ENCODE measurements around the gene IGF1R.

Gene IGF1R

DNA sequence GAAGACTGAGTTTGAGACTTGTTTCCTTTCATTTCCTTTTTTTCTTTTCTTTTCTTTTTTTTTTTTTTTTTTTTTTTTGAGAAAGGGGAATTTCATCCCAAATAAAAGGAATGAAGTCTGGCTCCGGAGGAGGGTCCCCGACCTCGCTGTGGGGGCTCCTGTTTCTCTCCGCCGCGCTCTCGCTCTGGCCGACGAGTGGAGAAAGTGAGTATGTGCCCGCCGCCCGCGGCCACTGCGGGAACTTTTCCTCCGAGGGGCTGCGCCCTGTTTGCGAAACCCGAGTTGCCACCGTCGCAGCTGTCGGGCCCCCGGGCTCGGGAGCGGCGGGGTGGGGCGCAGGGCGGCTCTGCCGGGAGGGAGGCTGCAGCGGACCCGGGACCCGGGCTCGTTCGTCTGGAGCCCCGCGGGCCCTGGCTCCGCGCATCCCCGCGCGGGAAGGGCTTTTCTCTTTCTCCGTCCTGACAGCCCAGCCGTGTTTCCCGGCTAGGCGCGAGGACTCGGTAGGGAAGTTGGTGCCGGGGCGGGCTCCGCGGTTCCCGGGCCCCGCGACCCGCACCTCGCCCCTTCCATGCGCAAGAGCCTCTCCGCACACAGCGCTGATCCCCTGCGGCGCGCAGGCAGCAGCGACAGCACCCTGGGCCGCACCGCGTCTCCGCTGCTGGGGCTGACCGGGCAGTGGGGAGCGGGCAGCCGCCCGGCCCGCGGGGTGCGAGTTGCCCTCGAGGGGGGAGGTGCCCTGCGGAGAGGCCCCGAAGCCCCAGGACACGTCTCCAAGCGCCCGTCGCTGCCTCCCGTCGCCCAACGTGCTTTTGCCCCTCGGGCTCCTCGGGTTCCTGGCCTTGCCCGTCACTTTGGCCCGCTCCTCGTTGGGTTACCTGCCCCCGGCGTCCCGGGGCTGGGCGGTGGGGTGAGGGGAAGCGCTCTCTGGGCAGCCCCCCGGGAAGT is 1.4 kb downstream of the IGF1R start:
- DNase-seq: peak; percentile 53

GRCh38 chr15:98650417-98651035 is 2.2 kb downstream of the IGF1R start:
- peak; percentile 42 for DNase-seq

GRCh38 chr15:98651036-98651481 is 2.7 kb downstream of the IGF1R start:
- DNase-seq: peak; percentile 26

- DNase-seq: no peak
Observed at GRCh38 chr15:98651581-98652220, 3.4 kb downstream of the IGF1R start.

GRCh38 chr15:98653686-98654085 is 5.3 kb downstream of the IGF1R start:
- DNase-seq: no peak

GRCh38 chr15:98654790-98655360 is 6.5 kb downstream of the IGF1R start:
- no peak for DNase-seq

DNA sequence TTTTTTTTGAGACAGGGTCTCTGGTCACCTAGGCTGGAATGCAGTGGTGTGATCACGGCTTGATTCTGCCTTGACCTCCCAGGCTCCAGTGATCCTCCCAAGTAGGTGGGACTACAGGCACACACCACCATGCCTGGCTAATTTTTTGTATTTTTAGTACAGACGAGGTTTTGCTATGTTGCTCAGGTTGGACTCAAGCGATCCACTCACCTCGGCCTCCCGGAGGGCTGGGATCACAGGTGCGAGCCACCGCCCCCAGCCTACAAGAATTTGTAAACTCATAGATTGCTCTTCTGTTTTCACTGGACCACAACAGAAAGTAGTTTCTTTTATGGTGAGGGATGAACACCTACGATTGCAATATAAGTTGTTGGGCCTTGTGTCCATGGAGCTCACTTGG is 7.4 kb downstream of the IGF1R start:
- no peak for DNase-seq

- no peak for DNase-seq
Observed at GRCh38 chr15:98657721-98658120, 9.4 kb downstream of the IGF1R start.

- DNase-seq: peak; percentile 46
Observed at GRCh38 chr15:98658831-98659699, 10.7 kb downstream of the IGF1R start.

DNA sequence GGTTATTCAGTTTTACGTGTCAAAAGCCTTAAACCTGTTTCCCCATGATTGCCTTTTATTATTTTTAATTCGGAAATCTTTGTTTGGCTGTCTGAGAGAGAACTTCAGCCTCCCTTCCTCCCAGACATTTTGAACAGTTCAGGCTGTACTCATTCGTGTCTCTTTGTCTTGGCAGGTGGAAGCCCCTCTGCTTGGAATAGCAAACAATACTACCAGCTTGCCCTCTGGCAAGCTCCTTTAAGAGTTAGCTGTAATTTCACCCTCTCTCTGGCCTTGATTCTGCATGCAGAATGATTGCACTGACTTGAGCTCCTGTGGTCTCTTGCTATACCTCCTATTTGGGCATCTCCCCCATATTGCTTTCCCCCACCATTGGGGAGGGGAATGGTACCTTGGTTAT is 11.7 kb downstream of the IGF1R start:
- DNase-seq: no peak

GRCh38 chr15:98663045-98663444 is 14.7 kb downstream of the IGF1R start:
- no peak for DNase-seq

DNA sequence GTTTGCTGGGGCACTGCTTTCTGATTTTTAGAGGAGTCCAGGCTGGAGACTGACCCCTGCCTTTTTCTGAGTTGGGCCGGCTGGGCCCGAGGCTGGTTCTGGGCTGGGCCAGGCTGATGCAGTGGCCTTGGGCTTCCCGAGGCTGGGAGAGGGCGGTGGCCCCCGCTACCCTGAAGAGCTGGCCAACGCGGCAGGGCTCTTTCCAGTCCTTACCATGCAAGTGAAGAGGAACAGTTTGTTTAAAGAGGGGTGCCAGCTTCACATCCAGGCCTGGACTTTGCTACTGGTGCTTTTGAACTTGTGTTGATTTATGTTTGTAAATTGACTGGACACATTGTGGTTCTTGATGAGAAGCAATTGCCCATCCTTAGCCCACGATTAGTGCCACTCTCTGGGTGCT is 15.3 kb downstream of the IGF1R start:
- no peak for DNase-seq

- no peak for DNase-seq
Observed at GRCh38 chr15:98666441-98666840, 18.1 kb downstream of the IGF1R start.

DNA sequence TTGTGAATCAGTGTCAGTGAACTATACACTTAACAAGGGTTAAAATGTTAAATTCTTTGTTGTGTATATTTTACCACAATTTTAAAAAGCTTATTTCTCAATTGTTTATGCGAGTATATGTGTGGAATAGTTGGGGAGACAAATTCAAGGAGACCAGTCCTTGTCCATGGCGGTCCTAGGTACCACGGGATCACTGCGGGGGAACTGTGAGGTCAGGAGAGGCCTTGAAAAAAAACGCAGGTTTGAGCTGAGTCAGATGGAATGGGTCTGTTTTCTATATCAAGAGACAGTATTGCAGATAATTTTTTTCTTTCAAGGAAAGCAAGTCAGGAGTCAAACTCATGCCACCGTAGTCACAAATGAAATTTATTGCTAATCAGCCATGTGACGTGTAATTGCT is 18.5 kb downstream of the IGF1R start:
- no peak for DNase-seq

- DNase-seq: no peak
Observed at GRCh38 chr15:98667521-98668179, 19.3 kb downstream of the IGF1R start.

DNA sequence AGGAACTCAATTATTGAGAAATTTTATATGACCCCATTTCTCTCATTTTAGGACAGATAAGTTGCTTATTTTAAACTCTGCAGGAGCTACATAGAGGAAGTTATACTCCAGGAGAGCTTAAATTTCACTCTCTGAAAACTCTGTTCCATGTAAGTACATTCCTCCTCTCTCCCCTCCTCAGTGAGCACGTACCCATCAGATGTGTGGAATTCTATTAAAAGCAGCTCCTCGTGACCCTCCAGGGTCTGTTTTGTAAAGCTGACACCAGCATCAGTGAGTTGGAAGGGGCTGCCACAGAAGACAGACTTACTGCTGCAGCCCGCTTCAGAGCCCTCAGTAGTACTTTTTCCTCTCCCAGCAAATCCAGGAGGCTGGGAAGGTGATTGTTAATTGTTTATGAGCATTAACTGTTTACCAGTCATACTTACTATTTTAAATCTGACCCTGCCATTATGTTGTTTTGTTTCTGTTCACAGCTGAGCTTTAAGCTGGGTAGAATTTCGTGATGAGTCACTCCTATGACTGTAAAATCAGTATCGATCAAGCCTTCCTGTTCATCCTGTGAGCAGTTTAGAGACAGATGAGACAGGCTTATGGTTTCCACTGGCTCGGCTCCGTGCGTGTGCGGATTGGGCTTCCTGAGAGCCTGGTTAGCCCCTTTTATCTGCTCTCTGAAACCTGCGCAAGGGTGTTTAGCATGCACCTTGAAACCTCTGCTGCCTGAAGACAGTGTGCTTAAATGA is 20.4 kb downstream of the IGF1R start:
- DNase-seq: peak; percentile 55

DNA sequence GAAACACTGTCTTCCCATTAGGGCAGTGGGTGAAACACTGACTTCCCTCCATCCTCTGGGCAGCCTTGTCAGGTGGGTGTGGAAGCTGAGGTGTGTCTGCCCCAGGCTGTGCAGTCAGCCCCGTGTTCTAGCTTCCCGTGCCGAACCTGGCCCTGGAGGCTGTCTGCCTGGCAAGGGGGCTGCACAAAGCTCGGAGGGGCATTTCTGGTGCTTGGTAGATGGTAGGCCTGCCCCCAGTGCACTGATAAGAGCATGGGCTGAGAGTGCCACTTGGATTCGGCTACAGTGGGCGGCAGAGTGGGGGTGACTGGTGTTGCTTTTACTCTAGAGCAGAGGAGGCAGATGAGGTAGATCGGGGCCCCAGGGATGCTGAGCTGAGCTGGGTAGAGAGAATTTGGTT is 21.3 kb downstream of the IGF1R start:
- no peak for DNase-seq

GRCh38 chr15:98671060-98672008 is 23.0 kb downstream of the IGF1R start:
- no peak for DNase-seq

DNA sequence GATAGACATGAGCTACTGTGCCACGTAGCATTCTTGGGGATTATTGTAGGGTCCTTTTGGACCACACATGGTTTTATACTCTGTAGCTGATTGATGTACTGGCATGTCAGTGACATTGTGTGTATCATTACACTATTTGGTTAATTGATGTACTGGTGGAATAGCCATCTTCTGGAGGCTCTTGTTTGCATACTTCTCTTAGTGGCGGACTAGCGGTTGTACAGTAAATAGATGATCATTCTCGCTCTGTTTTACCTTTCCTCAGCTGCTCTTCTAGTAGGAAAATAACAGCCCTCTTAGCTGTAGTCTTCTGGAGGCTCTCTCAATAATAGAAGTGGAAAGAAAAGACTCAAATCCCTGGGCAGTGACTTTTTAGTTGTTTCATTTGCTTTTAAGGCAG is 24.8 kb downstream of the IGF1R start:
- DNase-seq: no peak

DNA sequence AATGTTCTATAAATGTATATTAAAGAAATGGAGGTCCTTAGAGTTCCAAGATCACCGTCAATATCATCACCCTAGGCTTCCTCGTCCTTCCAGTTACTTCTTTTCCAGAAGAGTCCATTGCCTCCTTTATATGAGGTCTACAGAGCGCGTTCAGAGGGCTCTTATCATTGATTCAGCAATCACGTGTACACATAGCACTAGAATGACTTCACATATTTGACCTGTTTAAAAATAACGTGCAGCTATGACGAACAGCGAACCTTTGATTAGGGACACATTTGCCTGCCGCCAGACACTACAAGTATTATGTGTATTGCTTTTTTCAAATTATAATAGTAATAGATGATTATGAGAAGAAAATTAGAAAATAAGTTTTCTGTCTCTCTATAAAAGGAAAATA is 26.0 kb downstream of the IGF1R start:
- no peak for DNase-seq

Data from stimulated activated CD4-positive, alpha-beta T cell treated with anti-CD3 and anti-CD28 coated beads, Interleukin-4, amount 100 ng/mL, for 24 hours (primary cell).